ENCODE results near the gene LRRC28. TPM values are rescaled to one million over a fixed set of nuclear protein-coding genes. Genes with fewer than 3 reads are reported as not detected.

LRRC28 gene
- total and polyA plus RNA-seq, 9 of the 15 experiments (the other 6 are each of a cell fraction or from before 2014, with no cell fraction given): 5.5 to 17.4 (median 7.9) TPM

Other genes with a start within 250 kb of the LRRC28 start
- gene PGPEP1L, start 243.7 kb upstream of the LRRC28 start, total RNA-seq (2014; rRNA removed): not detected in 2 replicates
- gene PGPEP1L, start 243.7 kb upstream of the LRRC28 start, total RNA-seq (2014; rRNA removed; fragmentation: Illumina TruSeq; extraction: Trizol): 0.07 TPM in 1 of 2 replicates, not detected in the other
- not detected in 2 replicates for gene PGPEP1L, start 243.7 kb upstream of the LRRC28 start, total RNA-seq (2015; rRNA removed; fragmentation: Illumina TruSeq; extraction: Trizol)
- not detected in 2 replicates for gene PGPEP1L, start 243.7 kb upstream of the LRRC28 start, total RNA-seq (2021)
- 0.07 and 0.11 TPM in 2 replicates for gene PGPEP1L, start 243.7 kb upstream of the LRRC28 start, polyA plus RNA-seq (2011; rRNA removed)
- gene PGPEP1L, start 243.7 kb upstream of the LRRC28 start, polyA plus RNA-seq (2014; fragmentation: Illumina TruSeq; extraction: Trizol): 0.15 TPM in 1 of 2 replicates, not detected in the other
- not detected for gene PGPEP1L, start 243.7 kb upstream of the LRRC28 start, polyA plus RNA-seq (2014; fragmentation: Nextera tagmentation; extraction: Ambion mirVana)
- gene PGPEP1L, start 243.7 kb upstream of the LRRC28 start, polyA plus RNA-seq (2014; rRNA removed): 0.17 and 0.88 TPM in 2 replicates
- 0.09 and 0.12 TPM in 2 replicates for gene SYNM, start 146.4 kb upstream of the LRRC28 start, total RNA-seq (2014; rRNA removed)
- 0.16 and 0.18 TPM in 2 replicates for gene SYNM, start 146.4 kb upstream of the LRRC28 start, total RNA-seq (2014; rRNA removed; fragmentation: Illumina TruSeq; extraction: Trizol)
- 0.30 and 0.33 TPM in 2 replicates for gene SYNM, start 146.4 kb upstream of the LRRC28 start, total RNA-seq (2015; rRNA removed; fragmentation: Illumina TruSeq; extraction: Trizol)
- 0.18 TPM in 2 replicates for gene SYNM, start 146.4 kb upstream of the LRRC28 start, total RNA-seq (2021)
- gene SYNM, start 146.4 kb upstream of the LRRC28 start, polyA plus RNA-seq (2011; rRNA removed): 0.08 TPM in 1 of 2 replicates, not detected in the other
- gene SYNM, start 146.4 kb upstream of the LRRC28 start, polyA plus RNA-seq (2014; fragmentation: Illumina TruSeq; extraction: Trizol): 0.13 and 0.21 TPM in 2 replicates
- under 1 TPM; 0.01 TPM for gene SYNM, start 146.4 kb upstream of the LRRC28 start, polyA plus RNA-seq (2014; fragmentation: Nextera tagmentation; extraction: Ambion mirVana)
- 0.18 and 0.42 TPM in 2 replicates for gene SYNM, start 146.4 kb upstream of the LRRC28 start, polyA plus RNA-seq (2014; rRNA removed)
- gene TTC23, start 1.9 kb upstream of the LRRC28 start, total RNA-seq (2014; rRNA removed): 2.3 TPM in 2 replicates
- 3.7 and 4.1 TPM in 2 replicates for gene TTC23, start 1.9 kb upstream of the LRRC28 start, total RNA-seq (2014; rRNA removed; fragmentation: Illumina TruSeq; extraction: Trizol)
- 4.5 and 4.6 TPM in 2 replicates for gene TTC23, start 1.9 kb upstream of the LRRC28 start, total RNA-seq (2015; rRNA removed; fragmentation: Illumina TruSeq; extraction: Trizol)
- gene TTC23, start 1.9 kb upstream of the LRRC28 start, total RNA-seq (2021): 3.2 and 3.5 TPM in 2 replicates
- gene TTC23, start 1.9 kb upstream of the LRRC28 start, polyA plus RNA-seq (2011; rRNA removed): 0.91 and 1.7 TPM in 2 replicates
- gene TTC23, start 1.9 kb upstream of the LRRC28 start, polyA plus RNA-seq (2014; fragmentation: Illumina TruSeq; extraction: Trizol): 3.4 and 3.7 TPM in 2 replicates
- gene TTC23, start 1.9 kb upstream of the LRRC28 start, polyA plus RNA-seq (2014; fragmentation: Nextera tagmentation; extraction: Ambion mirVana): under 1 TPM; 0.41 to 0.69 TPM
- gene TTC23, start 1.9 kb upstream of the LRRC28 start, polyA plus RNA-seq (2014; rRNA removed): 1.7 and 2.5 TPM in 2 replicates

Measured in K562 (cell line).